HG02623 (cell line): ENCODE measurements around the gene CHL1.

Experiments used
- ATAC-seq: cut with Tn5 transposase; IDR thresholded peaks from one replicate; pipeline ENCODE4 v1.9.1; 2021; ENCODE audit warnings: moderate library complexity; ENCODE audit not compliant: unreplicated experiment

Gene CHL1

GRCh38 chr3:217948-218347 lies 21.4 kb downstream of the CHL1 start:
- no peak for ATAC-seq

DNA sequence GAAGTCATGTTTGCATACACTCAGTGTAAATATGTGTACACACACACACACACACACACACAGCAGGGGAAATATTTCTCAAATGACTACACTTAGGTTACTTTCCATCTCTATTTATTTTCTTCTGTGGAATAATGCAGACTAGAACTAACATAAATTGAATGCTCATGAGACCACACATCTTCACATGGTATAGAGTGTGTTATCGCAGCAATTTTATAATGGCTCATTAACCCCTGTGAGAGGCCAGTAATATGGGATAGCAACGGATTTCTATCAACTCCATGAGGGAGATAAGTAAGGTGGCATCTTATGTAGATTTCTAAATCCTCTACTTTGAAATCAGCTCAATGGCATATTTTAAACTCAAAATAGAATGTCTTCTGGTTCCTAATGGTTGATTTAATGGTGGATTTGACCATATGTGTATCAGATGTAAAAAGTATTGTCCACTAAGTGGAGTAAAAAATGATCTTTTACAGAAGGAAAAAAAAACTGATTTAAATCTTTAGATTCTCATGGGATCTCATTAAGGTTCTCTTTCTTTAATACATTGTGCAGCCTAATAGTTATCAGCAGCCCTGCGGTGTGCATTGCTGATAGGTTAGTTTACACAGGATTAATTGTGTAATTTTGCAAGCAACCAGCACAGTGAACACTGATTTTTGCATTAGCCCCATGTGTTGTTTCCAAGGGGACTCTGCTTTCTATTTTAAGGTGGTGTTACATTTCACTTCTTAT lies 32.0 kb downstream of the CHL1 start:
- ATAC-seq: no peak

DNA sequence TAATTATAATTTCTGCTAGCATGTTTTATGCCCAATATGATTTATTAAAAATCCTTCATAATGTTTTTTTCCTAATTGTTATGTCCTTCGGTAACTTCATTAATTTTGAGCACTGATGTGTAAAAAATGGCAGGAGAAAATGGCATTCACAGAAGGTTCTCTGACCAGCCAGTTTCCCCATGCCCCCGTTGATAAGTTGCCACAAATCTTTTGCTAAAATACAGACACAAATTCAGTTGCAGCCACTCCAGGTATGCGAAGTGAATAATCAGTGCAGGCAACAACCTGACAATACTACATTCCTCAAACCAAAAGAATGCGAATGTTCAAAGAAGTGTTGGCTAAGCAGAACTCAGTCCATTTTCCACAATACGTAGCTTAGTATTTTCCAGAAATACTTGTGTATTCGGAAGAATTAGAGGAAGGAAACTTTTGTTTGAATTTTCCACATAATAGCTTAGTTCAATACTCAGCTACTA lies 32.7 kb downstream of the CHL1 start:
- ATAC-seq: no peak

GRCh38 chr3:236881-237280 lies 40.3 kb downstream of the CHL1 start:
- no peak for ATAC-seq

GRCh38 chr3:242602-243355 lies 46.2 kb downstream of the CHL1 start:
- ATAC-seq: no peak

GRCh38 chr3:243356-243725 lies 46.8 kb downstream of the CHL1 start:
- no peak for ATAC-seq

DNA sequence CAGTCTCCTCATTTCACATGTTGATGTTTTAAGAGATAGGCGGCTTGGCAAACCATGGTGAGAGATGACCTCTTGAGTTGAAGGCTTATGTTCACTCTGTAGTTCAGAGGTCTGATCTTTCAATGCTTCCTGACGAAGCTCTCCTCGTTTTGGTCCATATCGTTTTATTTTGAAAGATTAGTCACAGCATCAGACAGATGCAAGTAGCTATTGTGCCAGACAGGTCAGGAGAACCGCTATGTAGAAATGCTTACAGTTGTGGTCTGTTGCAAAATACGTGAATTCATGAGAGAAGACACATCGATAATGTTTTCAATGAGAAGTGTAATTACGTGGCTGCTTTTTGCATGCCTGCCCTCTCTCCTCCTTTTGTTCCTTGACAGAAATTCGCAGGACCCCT lies 47.5 kb downstream of the CHL1 start:
- ATAC-seq: no peak

GRCh38 chr3:247916-248315 lies 51.4 kb downstream of the CHL1 start:
- ATAC-seq: no peak

- no peak for ATAC-seq
Observed at GRCh38 chr3:248864-249520, 52.4 kb downstream of the CHL1 start.

DNA sequence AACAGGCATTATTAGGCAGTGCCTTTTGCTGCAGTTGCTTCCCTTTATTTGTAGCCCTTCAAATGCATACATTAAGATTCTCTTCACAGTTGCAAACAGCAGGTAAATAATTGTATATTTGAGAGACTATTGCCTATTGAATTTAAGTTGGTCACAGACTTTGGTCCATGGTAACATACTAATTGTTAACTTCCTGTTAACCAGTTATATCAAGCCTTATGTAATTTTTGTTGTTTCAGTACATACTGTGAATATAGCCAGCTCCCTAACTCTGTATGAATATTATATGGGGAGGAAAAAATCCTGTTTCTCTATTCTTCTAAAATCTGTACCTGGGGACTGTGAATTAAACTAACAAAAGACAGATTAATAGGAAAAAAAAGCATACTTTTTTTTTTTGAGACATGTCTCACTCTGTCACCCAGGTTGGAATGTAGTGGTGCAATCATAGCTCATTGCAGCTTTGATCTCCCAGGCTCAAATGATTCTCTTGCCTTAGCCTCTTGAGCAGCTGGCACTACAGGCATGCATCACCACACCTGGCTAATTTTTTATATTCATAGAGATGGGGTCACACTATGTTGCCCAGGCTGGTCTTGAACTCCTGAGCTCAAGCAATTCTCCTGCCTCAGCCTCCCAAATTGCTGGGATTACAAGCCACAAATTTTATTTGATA lies 53.2 kb downstream of the CHL1 start:
- no peak for ATAC-seq

DNA sequence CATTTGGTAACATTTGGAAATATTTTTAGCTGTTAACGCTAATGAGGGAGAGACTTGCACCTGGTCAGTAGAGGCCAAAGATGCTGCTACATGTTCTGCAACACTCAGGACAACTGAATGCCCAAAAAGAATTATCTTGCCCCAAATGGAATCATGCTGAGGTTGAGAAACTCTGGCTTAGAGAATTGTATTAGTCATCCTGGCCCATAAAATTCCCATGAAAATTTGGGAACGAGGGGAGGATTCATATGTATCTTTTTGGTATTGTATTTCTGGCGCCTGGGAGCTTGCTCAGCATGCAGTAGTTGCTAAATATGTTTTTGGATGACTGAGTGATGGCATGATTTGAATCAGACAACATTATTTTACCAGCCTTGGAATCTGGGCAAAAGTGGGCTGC lies 59.9 kb downstream of the CHL1 start:
- ATAC-seq: no peak

DNA sequence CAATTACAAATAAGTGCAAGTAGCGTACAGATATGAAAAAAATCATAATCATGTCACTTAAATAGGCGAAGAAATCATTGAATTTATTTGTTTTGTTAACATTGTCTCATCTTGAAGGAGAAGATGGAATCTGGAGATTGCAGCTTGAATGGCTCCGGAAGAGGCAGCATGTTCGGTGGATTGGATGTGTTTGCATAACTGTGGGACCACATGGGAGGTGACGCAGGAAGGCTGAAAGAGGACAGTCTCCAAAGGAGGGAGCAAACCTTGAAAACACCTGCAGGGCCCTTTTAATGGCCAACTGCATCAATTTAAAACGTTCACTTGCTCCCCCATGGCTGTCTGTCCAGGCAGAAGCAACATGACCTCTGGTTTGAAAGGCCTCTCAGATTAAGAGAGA lies 61.3 kb downstream of the CHL1 start:
- ATAC-seq: no peak

- ATAC-seq: no peak
Observed at GRCh38 chr3:260898-261297, 64.3 kb downstream of the CHL1 start.

DNA sequence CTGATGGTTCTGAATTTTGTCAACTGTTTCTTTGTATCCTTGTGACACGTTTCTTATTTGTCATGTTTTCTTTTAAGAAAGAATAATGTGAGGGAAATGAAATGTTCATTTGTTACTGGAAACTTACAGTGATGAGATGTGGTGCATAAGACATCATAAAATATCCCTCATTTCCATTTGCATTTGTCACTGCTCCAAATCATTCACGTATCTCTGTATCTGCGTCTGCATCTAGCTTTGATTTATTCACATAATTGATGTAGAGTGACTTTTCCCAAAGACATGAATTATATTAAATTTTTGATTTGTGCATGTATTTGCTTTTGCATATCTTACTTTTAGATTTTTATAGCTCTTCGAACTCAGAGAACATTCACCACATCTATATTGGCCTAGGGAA lies 66.8 kb downstream of the CHL1 start:
- ATAC-seq: no peak

DNA sequence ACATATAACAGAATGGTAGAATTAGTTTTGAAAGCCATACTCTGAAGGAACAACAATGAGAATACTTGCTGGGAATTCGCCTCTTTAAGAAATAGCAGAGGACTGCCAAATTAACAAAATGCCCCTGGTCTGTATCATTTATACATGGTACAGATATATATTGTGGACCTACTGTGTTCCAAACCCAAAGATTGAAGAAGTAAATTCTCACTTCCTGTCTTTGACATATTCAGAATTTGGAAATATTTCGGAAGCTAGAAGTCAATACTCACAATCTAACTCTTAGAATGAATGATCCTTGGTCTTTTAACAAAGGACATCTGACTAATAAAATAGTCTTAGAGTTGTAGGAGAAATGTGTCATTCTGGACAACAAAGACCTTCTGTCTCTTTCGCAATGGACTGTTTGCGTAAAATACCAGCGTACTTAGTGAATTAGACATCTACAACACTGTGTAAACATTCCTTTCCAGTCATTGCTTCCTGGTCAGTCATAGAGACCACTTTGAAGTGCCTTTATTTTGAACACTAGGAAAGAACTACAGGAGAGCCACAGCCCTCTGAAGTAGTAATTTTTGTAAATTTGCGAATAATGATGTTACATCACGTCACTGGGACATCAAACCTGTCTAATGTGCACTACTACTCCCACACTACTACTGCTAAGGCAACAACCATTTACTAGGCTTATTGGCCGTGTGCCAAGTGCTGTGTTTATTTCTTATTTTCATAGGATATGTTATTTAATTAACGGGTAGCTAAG lies 68.0 kb downstream of the CHL1 start:
- no peak for ATAC-seq

GRCh38 chr3:267101-267500 lies 70.5 kb downstream of the CHL1 start:
- ATAC-seq: no peak

DNA sequence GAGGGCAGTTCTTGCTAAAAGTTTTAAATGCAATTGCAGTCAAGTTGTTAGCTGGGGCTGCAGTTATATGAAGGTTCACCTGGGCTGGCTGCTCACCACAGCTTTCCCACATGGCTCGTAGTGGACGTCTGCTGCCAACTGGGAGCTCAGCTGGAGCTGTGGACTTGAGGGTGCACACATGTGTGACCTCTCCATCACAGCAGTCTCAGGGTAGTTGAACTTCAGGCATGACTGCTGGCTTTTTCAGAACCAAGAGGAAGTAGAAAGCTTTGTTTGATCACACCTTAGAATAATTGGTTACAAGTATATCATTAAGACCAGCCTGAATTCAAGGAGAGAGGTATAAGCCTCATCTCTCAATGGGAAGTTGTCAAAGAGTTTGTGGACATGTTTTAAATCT lies 74.1 kb downstream of the CHL1 start:
- no peak for ATAC-seq

- ATAC-seq: no peak
Observed at GRCh38 chr3:274927-275326, 78.4 kb downstream of the CHL1 start.

DNA sequence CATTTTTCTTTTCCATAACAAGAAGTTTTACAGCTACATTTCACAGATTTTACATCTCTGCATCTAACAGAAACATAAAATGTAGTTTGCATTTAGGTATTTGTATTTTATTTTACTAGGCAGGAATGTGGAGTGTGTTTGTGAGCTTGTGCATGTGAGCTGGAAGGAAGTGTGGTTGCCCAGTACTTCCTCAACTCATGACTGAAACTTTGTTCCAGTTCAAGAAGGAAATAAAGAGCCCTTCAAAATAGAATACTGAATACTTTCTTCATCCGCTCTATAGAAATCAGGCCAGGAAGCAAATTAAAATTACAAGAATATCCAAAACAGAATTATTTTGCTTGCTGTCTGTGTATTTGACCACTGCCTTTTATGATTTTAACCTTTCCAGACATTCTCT lies 81.3 kb downstream of the CHL1 start:
- no peak for ATAC-seq

DNA sequence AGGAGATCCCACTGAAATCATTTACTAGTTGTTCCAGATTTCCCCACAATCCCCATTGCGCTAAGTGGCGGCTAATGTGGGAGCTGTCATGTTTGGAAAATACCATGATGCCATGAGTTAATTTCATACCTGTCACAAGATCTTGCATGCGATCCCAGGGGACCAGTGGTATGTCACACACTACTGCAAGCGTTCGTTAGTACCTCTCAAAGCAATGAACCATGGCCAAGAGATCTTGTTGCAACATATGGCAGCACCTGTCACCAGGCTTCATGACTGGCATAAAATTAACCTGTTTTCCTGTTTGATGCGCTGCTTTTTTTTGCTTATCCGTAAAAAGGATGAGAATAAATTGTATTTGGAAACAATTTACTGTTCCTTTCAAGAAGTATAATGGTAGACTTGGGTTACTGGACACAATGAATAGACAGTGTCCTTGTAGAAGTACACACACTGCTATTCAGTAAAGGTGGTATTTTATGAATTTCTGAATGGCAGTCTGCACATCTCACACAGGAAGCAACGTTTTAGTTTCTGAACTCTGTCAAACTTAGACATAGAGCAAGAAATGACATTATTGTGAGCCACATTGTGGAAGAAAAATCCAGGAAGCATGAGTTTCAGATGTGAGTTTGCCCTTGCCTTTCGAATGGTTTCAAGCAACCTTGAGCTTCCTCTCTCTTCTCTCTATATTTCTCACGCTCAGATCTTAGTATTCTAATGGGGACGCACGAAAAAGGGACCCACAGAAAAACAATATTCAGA lies 81.9 kb downstream of the CHL1 start:
- peak; percentile 73 for ATAC-seq
